GM23338 (cell line): ENCODE results near the gene COL25A1. TPM values are rescaled to one million over a fixed set of nuclear protein-coding genes. Genes with fewer than 3 reads are reported as not detected.

Experiments
- ATAC-seq: fragments of 200-7000 bp; cut with Tn5 transposase; 3 replicates; pipeline ENCODE4 v1.9.1; 2020
- DNase-seq: peaks from one replicate; pipeline ENCODE4 v3.0.0-alpha.2; 2015; ENCODE audit warnings: low spot score
- H2AFZ ChIP-seq: fragments of 200-600 bp; sonication (generic); 2 replicates; pipeline ENCODE4 v1.8.0; 2016; ENCODE audit warnings: antibody characterized with exemption, mild to moderate bottlenecking, moderate library complexity
- H3F3A ChIP-seq: fragments of 200-600 bp; sonication (generic); replicated peaks from 2 replicates; pipeline ENCODE4 v1.8.0; 2017; ENCODE audit warnings: antibody characterized with exemption, mixed run types, low read depth
- H3K27ac ChIP-seq: fragments of 200-600 bp; sonication (generic); 2 replicates; pipeline ENCODE4 v1.6.1; 2016; ENCODE audit warnings: low read depth
- H3K27me3 ChIP-seq: fragments of 200-600 bp; sonication (generic); 2 replicates; pipeline ENCODE4 v1.8.0; 2016; ENCODE audit warnings: mild to moderate bottlenecking, mixed run types, moderate library complexity; ENCODE audit not compliant: insufficient read depth
- H3K36me3 ChIP-seq: fragments of 200-600 bp; sonication (generic); 2 replicates; pipeline ENCODE4 v1.8.0; 2016; ENCODE audit warnings: mild to moderate bottlenecking; ENCODE audit not compliant: insufficient read depth
- H3K4me1 ChIP-seq: fragments of 200-600 bp; sonication (generic); 2 replicates; pipeline ENCODE4 v1.8.0; 2016; ENCODE audit warnings: mild to moderate bottlenecking, moderate library complexity; ENCODE audit not compliant: insufficient read depth
- H3K4me2 ChIP-seq: fragments of 200-600 bp; sonication (generic); 2 replicates; pipeline ENCODE4 v1.7.1; 2017; ENCODE audit warnings: mixed run types
- H3K4me3 ChIP-seq: fragments of 200-600 bp; sonication (generic); 2 replicates; pipeline ENCODE4 v1.6.1; 2016; ENCODE audit warnings: mixed run types
- H3K79me2 ChIP-seq: fragments of 200-600 bp; sonication (generic); replicated peaks from 2 replicates; pipeline ENCODE4 v1.8.0; 2017; ENCODE audit warnings: mild to moderate bottlenecking; ENCODE audit not compliant: insufficient read depth
- H3K9me2 ChIP-seq: fragments of 200-600 bp; sonication (generic); 2 replicates; pipeline ENCODE4 v1.8.0; 2017; ENCODE audit not compliant: insufficient read depth
- H4K20me1 ChIP-seq: fragments of 200-600 bp; sonication (generic); replicated peaks from 2 replicates; pipeline ENCODE4 v1.8.0; 2017; ENCODE audit warnings: mild to moderate bottlenecking; ENCODE audit not compliant: insufficient read depth
- H3K27ac Mint-ChIP-seq: 2 replicates; pipeline ENCODE4 v1.8.0; 2020; ENCODE audit warnings: inconsistent platforms, mild to moderate bottlenecking, moderate library complexity, mixed read lengths
- H3K27me3 Mint-ChIP-seq: 3 replicates; pipeline ENCODE4 v1.8.0; 2022; ENCODE audit warnings: low read depth, mild to moderate bottlenecking, moderate library complexity, mixed read lengths, inconsistent platforms; ENCODE audit not compliant: insufficient read depth, poor library complexity
- H3K36me3 Mint-ChIP-seq: 3 replicates; pipeline ENCODE4 v1.8.0; 2021; ENCODE audit warnings: low read depth, mild to moderate bottlenecking, inconsistent platforms, moderate library complexity, mixed read lengths
- H3K4me1 Mint-ChIP-seq: 3 replicates; pipeline ENCODE4 v1.8.0; 2020; ENCODE audit warnings: mild to moderate bottlenecking, inconsistent platforms, mixed read lengths
- H3K4me3 Mint-ChIP-seq: 3 replicates; pipeline ENCODE4 v1.8.0; 2021; ENCODE audit warnings: moderate library complexity, mild to moderate bottlenecking, inconsistent platforms, mixed read lengths
- H3K9me3 Mint-ChIP-seq: 3 replicates; pipeline ENCODE4 v1.8.0; 2020; ENCODE audit warnings: moderate library complexity, mild to moderate bottlenecking, inconsistent platforms, mixed read lengths
- CTCF ChIP-seq, 2 experiments: fragments of 200-600 bp in 1 of 2; sonication (generic) in 1 of 2; conservative IDR thresholded peaks; 2 replicates each; pipeline versions ENCODE4 v1.5.1 to v1.6.1; 2016 to 2017; ENCODE audit warnings: antibody characterized with exemption in 2 of 2, low read depth in 2 of 2, mild to moderate bottlenecking in 2 of 2, moderate library complexity in 1 of 2
- ETS1 ChIP-seq: IDR thresholded peaks from 2 replicates; pipeline ENCODE4 v1.6.1; 2016; ENCODE audit warnings: antibody characterized with exemption
- EZH2 ChIP-seq: fragments of 200-600 bp; sonication (generic); IDR thresholded peaks from one replicate; pipeline ENCODE4 v1.8.0; 2017; ENCODE audit warnings: antibody characterized with exemption, mild to moderate bottlenecking, low read depth; ENCODE audit not compliant: unreplicated experiment
- EZH2phosphoT487 ChIP-seq: fragments of 200-600 bp; sonication (generic); IDR thresholded peaks from one replicate; pipeline ENCODE4 v1.8.1; 2018; ENCODE audit warnings: antibody characterized with exemption; ENCODE audit not compliant: unreplicated experiment
- JUNB ChIP-seq: IDR thresholded peaks from one replicate; pipeline ENCODE4 v1.6.1; 2016; ENCODE audit warnings: antibody characterized with exemption; ENCODE audit not compliant: unreplicated experiment
- NANOG ChIP-seq: IDR thresholded peaks from 2 replicates; pipeline ENCODE4 v1.6.1; 2016; ENCODE audit warnings: antibody characterized with exemption, borderline replicate concordance
- ZNF114 ChIP-seq: fragments of 250-450 bp; sonication (Bioruptor Pico); IDR thresholded peaks from 2 replicates; pipeline ENCODE4 v1.5.0; 2020; ENCODE audit warnings: mild to moderate bottlenecking, moderate library complexity
- ZNF331 ChIP-seq: fragments of 250-450 bp; sonication (Bioruptor Pico); IDR thresholded peaks from 2 replicates; pipeline ENCODE4 v1.5.0; 2020; ENCODE audit warnings: low read depth, mild to moderate bottlenecking, moderate library complexity
- polyA plus RNA-seq: library from polyadenylated mRNA; unstranded; fragments of >200 nt; fragmentation: Nextera tagmentation; extraction: Ambion mirVana; gene quantifications from 2 replicates; pipeline ENCODE4 v1.2.1, GENCODE V29; 2016
- total RNA-seq: library from RNA; depleted of rRNA; stranded (reverse); fragments of >200 nt; shearing (Covaris generic); gene quantifications from 2 replicates; pipeline ENCODE4 v1.2.3, GENCODE V29; 2014

Gene COL25A1
- total and polyA plus RNA-seq, 2 experiments from 2014 or later: 3.9 to 5.6 TPM

GRCh38 chr4:109046471-109047201, 255.8 kb downstream of the COL25A1 start (continued):
- TF ChIP-seq ZNF331 (CRISPR knock-in tag): no peak
- TF ChIP-seq ZNF114: no peak
- no peak for TF ChIP-seq CTCF (conservative IDR thresholded peaks at IDR 0.05; ENCODE audit: low read depth in 2 of 2)
- TF ChIP-seq NANOG: no peak
- TF ChIP-seq EZH2phosphoT487: no peak
- no peak for TF ChIP-seq EZH2
- no peak for TF ChIP-seq ETS1
- no peak for TF ChIP-seq JUNB

- Mint-ChIP-seq H3K27ac (no peak overlapping the region), H3K4me1 (no peaks in the 10 kb centered on the region), H3K36me3 (no peaks in the 10 kb centered on the region), H3K9me3 (no peaks in the 10 kb centered on the region), H3K27me3 (no peaks in the 10 kb centered on the region), H3K4me3 (no peak overlapping the region)
- TF ChIP-seq ZNF114 (no peak), CTCF (conservative IDR thresholded peaks at IDR 0.05; ENCODE audit: low read depth in 2 of 2) (no peak), EZH2 (no peak)
- Histone ChIP-seq H3F3A (no peaks in the 10 kb centered on the region), H3K36me3 (no peaks in the 10 kb centered on the region), H3K79me2 (no peaks in the 10 kb centered on the region), H4K20me1 (no peaks in the 10 kb centered on the region), H3K27me3 (no peaks in the 10 kb centered on the region), H3K4me3 (no peak overlapping the region), H3K4me1 (no peaks in the 10 kb centered on the region), H2AFZ (no peak overlapping the region), H3K27ac (no peak overlapping the region), H3K9me2 (no peaks in the 10 kb centered on the region), H3K4me2 (no peak overlapping the region)
- ATAC-seq (no peak), DNase-seq (no peak)
These were observed 258.0 kb downstream of the COL25A1 start for GRCh38 chr4:109044431-109044830.
